A549 (cell line): ENCODE data around the gene MMP15. TPM values are rescaled to one million over a fixed set of nuclear protein-coding genes. Genes with fewer than 3 reads are reported as not detected.
"Not testable (repeated sequence)": the region's sequence is repeated elsewhere in the genome, so short reads cannot be mapped to it uniquely, and the experiment has no call there.

Experiments
- ATAC-seq, 2 experiments: fragments of 200-7000 bp in 1 of 2; fragments of >200 bp in 1 of 2; cut with Nextera tagmentation in 1 of 2; cut with Tn5 transposase in 1 of 2; 3 replicates each; pipeline versions ENCODE4 v1.8.0 to v1.9.1; 2018 to 2020; ENCODE audit warnings: mild to moderate bottlenecking in 1 of 2, moderate library complexity in 1 of 2
- CTCF ChIA-PET: fragments of 300-600 bp; sonication (Branson Sonifier 250); formaldehyde crosslinking; extraction: SDS; loops from one replicate; lab custom pipeline; 2021; ENCODE audit warnings: antibody characterized with exemption, inconsistent platforms; lab: Yijun Ruan, JAX
- POLR2A ChIA-PET: fragments of 350-600 bp; formaldehyde crosslinking; extraction: SDS; loops from one replicate; lab custom pipeline; 2021; ENCODE audit warnings: antibody characterized with exemption, inconsistent platforms; lab: Yijun Ruan, JAX
- DNase-seq, 2 experiments: peaks; one replicate each; pipeline versions ENCODE4 v3.0.0 to v3.0.0-alpha.2; 2011 to 2016; ENCODE audit warnings: low read depth in 1 of 2, low spot score in 1 of 2
- FAIRE-seq: peaks from 2 replicates; lab custom pipeline; 2011; peaks lifted over from hg19 to GRCh38; lab: Jason Lieb, UNC
- H3K27ac ChIP-seq, 2 experiments: fragments of >200 bp; sonication (Bioruptor Twin); formaldehyde crosslinking; 3 replicates each; pipeline ENCODE4 v1.5.1; 2016 to 2017
- H3K4me1 ChIP-seq: fragments of >200 bp; sonication (Bioruptor Twin); formaldehyde crosslinking; 3 replicates; pipeline ENCODE4 v1.6.1; 2016
- H3K4me2 ChIP-seq: fragments of >200 bp; sonication (Bioruptor Twin); formaldehyde crosslinking; 3 replicates; pipeline ENCODE4 v1.6.1; 2016
- H3K4me3 ChIP-seq: fragments of >200 bp; sonication (Bioruptor Twin); formaldehyde crosslinking; 3 replicates; pipeline ENCODE4 v1.5.1; 2016
- H3K9me3 ChIP-seq: fragments of >200 bp; sonication (Bioruptor Twin); formaldehyde crosslinking; 3 replicates; pipeline ENCODE4 v1.6.1; 2016
- CBX8 ChIP-seq: fragments of 200-600 bp; sonication (generic); IDR thresholded peaks from 2 replicates; pipeline ENCODE4 v1.6.1; 2016
- FOSB ChIP-seq: fragments of 250-450 bp; sonication (Bioruptor Pico); IDR thresholded peaks from 2 replicates; pipeline ENCODE4 v1.5.0; 2020; ENCODE audit warnings: mild to moderate bottlenecking, moderate library complexity
- GATA3 ChIP-seq: IDR thresholded peaks from 2 replicates; pipeline ENCODE4 v1.6.1; 2012; ENCODE audit warnings: borderline replicate concordance
- HDAC2 ChIP-seq: fragments of 200-600 bp; sonication (generic); IDR thresholded peaks from 2 replicates; pipeline ENCODE4 v1.6.1; 2016
- JUN ChIP-seq, 2 experiments: fragments of >200 bp; sonication (Bioruptor Twin); formaldehyde crosslinking; IDR thresholded peaks; 2 replicates in 1 of 2; 3 replicates in 1 of 2; pipeline ENCODE4 v1.6.1; 2016 to 2017
- JUNB ChIP-seq: fragments of >200 bp; sonication (Bioruptor Twin); formaldehyde crosslinking; IDR thresholded peaks from 2 replicates; pipeline ENCODE4 v1.6.1; 2016
- KDM1A ChIP-seq: fragments of 200-600 bp; sonication (generic); IDR thresholded peaks from 2 replicates; pipeline ENCODE4 v1.6.1; 2016; ENCODE audit warnings: low read depth, mild to moderate bottlenecking
- MAFK ChIP-seq: fragments of 450-650 bp; IDR thresholded peaks from 2 replicates; pipeline ENCODE4 v1.6.1; 2014; ENCODE audit not compliant: partially characterized antibody
- MAZ ChIP-seq: fragments of 150-350 bp; IDR thresholded peaks from 2 replicates; pipeline ENCODE4 v1.6.1; 2014; ENCODE audit warnings: antibody characterized with exemption, low read depth, low read length, borderline replicate concordance
- MYC ChIP-seq: IDR thresholded peaks from 2 replicates; pipeline ENCODE4 v1.6.1; 2012; ENCODE audit warnings: mild to moderate bottlenecking, inconsistent platforms, low read length, improper control_type of control experiment, borderline replicate concordance
- NFE2L2 ChIP-seq: fragments of 150-350 bp; conservative IDR thresholded peaks from 2 replicates; pipeline ENCODE4 v1.6.1; 2014; ENCODE audit warnings: low read length
- PHF8 ChIP-seq: fragments of 200-600 bp; sonication (generic); IDR thresholded peaks from 2 replicates; pipeline ENCODE4 v1.6.1; 2016; ENCODE audit warnings: low read depth, mild to moderate bottlenecking, antibody characterized with exemption, moderate library complexity, borderline replicate concordance
- POLR2AphosphoS2 ChIP-seq: conservative IDR thresholded peaks from 2 replicates; pipeline ENCODE4 v1.6.1; 2012; ENCODE audit warnings: low read length, improper control_type of control experiment, inconsistent platforms
- RAD21 ChIP-seq, 2 experiments: fragments of >200 bp in 1 of 2; sonication (Bioruptor Twin) in 1 of 2; formaldehyde crosslinking in 1 of 2; IDR thresholded peaks in 1 of 2; conservative IDR thresholded peaks in 1 of 2; 2 replicates in 1 of 2; 3 replicates in 1 of 2; pipeline ENCODE4 v1.6.1; 2012 to 2018; ENCODE audit warnings: inconsistent platforms in 1 of 2
- RCOR1 ChIP-seq: fragments of 150-350 bp; IDR thresholded peaks from 2 replicates; pipeline ENCODE4 v1.6.1; 2014; ENCODE audit warnings: antibody characterized with exemption, low read length, low read depth
- SMC3 ChIP-seq: fragments of >200 bp; sonication (Bioruptor Twin); formaldehyde crosslinking; IDR thresholded peaks from 3 replicates; pipeline ENCODE4 v1.6.1; 2018; ENCODE audit warnings: inconsistent platforms
- TP53 ChIP-seq: fragments of 250-450 bp; sonication (Bioruptor Pico); IDR thresholded peaks from 2 replicates; pipeline ENCODE4 v1.5.0; 2021; ENCODE audit warnings: mild to moderate bottlenecking, moderate library complexity
- WGBS: methylation state at CpG from one replicate; pipeline ENCODE4 v1.1.6; 2017; ENCODE audit errors: missing lambda C conversion rate; 5-methylcytosine and 5-hydroxymethylcytosine counted together
- polyA plus RNA-seq, 4 experiments: library from polyadenylated mRNA; depleted of rRNA in 3 of 4; stranded (reverse); fragments of >200 nt; fragmentation: RNase III in 1 of 4; extraction: RNeasy Plus Mini Kit Qiagen cat#74134 plus additional on column Dnase treatment in 1 of 4; gene quantifications; 2 replicates in 3 of 4; 3 replicates in 1 of 4; pipeline ENCODE4 v1.2.3, GENCODE V29; 2011 to 2017
- TF ChIP-seq, protein P1 (sequence below): fragments of >200 bp; sonication (Bioruptor Twin); formaldehyde crosslinking; IDR thresholded peaks from 3 replicates; pipeline ENCODE4 v1.5.1; 2016
- TF ChIP-seq, protein P2 (sequence below): IDR thresholded peaks from 2 replicates; pipeline ENCODE4 v1.6.1; 2012
- TF ChIP-seq, protein P3 (sequence below): fragments of 250-450 bp; sonication (Bioruptor Pico); IDR thresholded peaks from 2 replicates; pipeline ENCODE4 v1.5.0; 2021; ENCODE audit warnings: mild to moderate bottlenecking, moderate library complexity, borderline replicate concordance
- TF ChIP-seq, protein P4 (sequence below): fragments of >200 bp; sonication (Bioruptor Twin); formaldehyde crosslinking; IDR thresholded peaks from 2 replicates; pipeline ENCODE4 v1.6.1; 2016
- TF ChIP-seq, protein P5 (sequence below): fragments of 150-350 bp; IDR thresholded peaks from 2 replicates; pipeline ENCODE4 v1.6.1; 2014; ENCODE audit warnings: low read depth, mild to moderate bottlenecking, low read length

MMP15 gene
- polyA plus RNA-seq, 2 of the 4 experiments (the other 2 are of a cell fraction) = 4.3 to 11.2 TPM

DNA sequence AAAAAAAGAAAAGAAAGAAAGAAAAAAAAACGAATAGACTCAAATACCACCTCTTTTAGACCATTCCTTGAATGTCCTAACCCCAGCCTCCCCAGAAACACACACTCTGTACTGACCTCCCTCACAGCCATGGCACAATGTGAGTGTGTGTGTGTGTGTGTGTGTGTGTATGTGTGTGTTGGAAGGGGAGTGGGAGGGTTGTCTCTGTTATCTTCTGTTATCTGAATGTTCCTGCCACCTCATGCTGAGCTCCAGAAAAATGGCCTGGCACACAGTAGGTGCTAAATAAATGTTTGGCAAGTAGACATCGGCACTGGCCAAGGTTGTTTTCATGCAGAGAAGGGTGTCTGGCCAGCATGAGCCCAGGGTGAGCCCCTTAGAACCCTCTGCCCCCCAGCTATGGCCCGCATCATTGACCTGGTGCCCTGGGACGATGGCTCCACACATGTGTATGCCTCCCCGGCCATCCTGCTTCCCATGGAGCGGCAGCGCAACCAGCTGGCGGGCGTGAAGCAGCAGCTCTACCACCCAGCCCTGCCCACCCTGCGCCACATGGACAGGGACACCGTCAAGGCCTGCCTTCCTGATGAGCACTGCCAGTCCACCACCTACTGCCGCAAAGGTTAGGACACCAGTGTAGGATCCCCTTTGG is 48.0 kb upstream of the MMP15 start:
- H3K27ac ChIP-seq = peak overlapping the region in 1 of 2 experiments; percentile 50; a peak in 2 of 6 replicates
- CTCF ChIA-PET = interaction anchor here (0.7 to 5.8 kb wide), 6 partner anchors 22 to 218 kb away, joined by 3 to 31 read pairs (median 4); no protein-coding TSS in a partner anchor
- FAIRE-seq = no peak
- no peak overlapping the region for H3K4me2 ChIP-seq
- H3K4me1 ChIP-seq = 0 out of 3 replicates have a peak, but pooled peaks cover 3% of the 10 kb centered on the region
- peak; percentile 79 to 92 for ATAC-seq
- no peaks in the 10 kb centered on the region for H3K9me3 ChIP-seq
- H3K4me3 ChIP-seq = no peak overlapping the region
- peak in 1 of 2 experiments; percentile 61 for DNase-seq
- POLR2A ChIA-PET = no interaction called here
- WGBS = 44% methylated on average over 3 of the region's 12 CpGs
- TF ChIP-seq SMC3 (0 out of 3 replicates have a peak, but pooled peaks have one; percentile 11), RAD21 (conservative IDR thresholded peaks at IDR 0.05 in 1 of 2, IDR thresholded peaks at IDR 0.05 in 1 of 2) (peak; percentile 49 to 77), MYC (no peak), HDAC2 (no peak)
- TF ChIP-seq, protein P1, sequence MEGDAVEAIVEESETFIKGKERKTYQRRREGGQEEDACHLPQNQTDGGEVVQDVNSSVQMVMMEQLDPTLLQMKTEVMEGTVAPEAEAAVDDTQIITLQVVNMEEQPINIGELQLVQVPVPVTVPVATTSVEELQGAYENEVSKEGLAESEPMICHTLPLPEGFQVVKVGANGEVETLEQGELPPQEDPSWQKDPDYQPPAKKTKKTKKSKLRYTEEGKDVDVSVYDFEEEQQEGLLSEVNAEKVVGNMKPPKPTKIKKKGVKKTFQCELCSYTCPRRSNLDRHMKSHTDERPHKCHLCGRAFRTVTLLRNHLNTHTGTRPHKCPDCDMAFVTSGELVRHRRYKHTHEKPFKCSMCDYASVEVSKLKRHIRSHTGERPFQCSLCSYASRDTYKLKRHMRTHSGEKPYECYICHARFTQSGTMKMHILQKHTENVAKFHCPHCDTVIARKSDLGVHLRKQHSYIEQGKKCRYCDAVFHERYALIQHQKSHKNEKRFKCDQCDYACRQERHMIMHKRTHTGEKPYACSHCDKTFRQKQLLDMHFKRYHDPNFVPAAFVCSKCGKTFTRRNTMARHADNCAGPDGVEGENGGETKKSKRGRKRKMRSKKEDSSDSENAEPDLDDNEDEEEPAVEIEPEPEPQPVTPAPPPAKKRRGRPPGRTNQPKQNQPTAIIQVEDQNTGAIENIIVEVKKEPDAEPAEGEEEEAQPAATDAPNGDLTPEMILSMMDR = peak; percentile 17; the same call in 1 of the 3 replicates
- TF ChIP-seq, protein P2, sequence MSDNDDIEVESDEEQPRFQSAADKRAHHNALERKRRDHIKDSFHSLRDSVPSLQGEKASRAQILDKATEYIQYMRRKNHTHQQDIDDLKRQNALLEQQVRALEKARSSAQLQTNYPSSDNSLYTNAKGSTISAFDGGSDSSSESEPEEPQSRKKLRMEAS = peak; percentile 51; the same call in 1 of the 2 replicates

DNA sequence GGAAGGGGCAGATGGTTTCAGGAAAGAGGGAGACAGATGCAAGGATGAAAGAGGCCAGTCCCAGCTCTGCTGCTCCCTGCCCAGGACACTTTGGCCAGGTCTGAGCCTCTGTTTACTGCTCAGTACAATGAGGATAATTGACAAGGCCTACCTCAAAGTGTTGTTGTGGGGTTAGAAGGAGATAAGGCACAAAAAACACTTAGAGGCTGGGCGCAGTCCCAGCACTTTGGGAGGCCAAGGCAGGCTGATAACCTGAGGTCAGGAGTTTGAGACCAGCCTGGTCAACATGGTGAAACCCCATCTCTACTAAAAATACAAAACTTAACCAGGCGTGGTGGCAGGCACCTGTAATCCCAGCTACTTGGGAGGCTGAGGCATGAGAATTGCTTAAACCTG is 47.5 kb upstream of the MMP15 start:
- ATAC-seq, H3K4me2 ChIP-seq, H3K4me1 ChIP-seq, H3K9me3 ChIP-seq, DNase-seq, H3K4me3 ChIP-seq, FAIRE-seq, POLR2A ChIA-PET: not testable (repeated sequence)
- 85% methylated on average over 2 of the region's 2 CpGs for WGBS
- CTCF ChIA-PET = interaction anchor here (1.1 to 5.8 kb wide), 7 partner anchors 7 to 79 kb away, joined by 3 to 31 read pairs (median 5); partner anchors contain the start of gene CNGB1
- peak overlapping the region in 1 of 2 experiments; percentile 50; a peak in 2 of 6 replicates for H3K27ac ChIP-seq

DNA sequence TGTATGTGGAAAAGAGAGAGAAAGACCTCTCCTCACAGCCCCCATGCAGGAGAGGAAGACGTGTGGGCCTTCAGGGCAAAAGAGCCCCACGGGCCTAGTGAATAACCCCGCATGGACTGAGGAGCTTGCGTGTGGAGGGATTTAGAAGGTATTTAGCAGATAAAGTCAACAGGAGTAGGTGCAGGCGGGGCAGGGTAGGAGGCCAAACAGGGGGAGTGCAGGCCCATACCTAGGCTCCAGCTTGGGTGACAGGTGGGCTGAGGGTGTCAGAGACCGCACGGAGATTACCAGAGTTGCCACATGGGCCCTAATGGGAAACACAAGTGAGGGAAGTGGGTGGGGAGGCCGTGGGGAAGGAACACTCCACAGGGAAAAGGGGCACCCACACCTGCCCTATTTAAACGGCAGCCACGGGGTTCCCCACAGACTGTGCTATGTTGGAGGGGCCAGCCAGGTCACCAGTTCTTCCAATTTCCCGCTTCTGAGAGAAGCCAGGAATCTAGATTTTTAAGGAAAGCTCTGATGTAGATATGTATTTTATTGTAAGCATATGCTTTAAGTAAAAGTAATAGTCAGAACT is 46.5 kb upstream of the MMP15 start:
- CTCF ChIA-PET = interaction anchor here (1.4 to 5.8 kb wide), 4 partner anchors 8 to 80 kb away, joined by 3 to 31 read pairs (median 9); partner anchors contain the start of genes CNGB1, USB1 and ZNF319
- H3K9me3 ChIP-seq = no peaks in the 10 kb centered on the region

More for the DNA sequence above, 46.5 kb upstream of the MMP15 start:
- Histone ChIP-seq H3K4me3 (no peak overlapping the region), H3K4me2 (no peak overlapping the region), H3K27ac (no peak overlapping the region), H3K4me1 (peaks cover 5% of the 10 kb centered on the region)
- POLR2A ChIA-PET = no interaction called here
- 84% methylated on average over 11 of the region's 11 CpGs for WGBS
- TF ChIP-seq, protein P3, sequence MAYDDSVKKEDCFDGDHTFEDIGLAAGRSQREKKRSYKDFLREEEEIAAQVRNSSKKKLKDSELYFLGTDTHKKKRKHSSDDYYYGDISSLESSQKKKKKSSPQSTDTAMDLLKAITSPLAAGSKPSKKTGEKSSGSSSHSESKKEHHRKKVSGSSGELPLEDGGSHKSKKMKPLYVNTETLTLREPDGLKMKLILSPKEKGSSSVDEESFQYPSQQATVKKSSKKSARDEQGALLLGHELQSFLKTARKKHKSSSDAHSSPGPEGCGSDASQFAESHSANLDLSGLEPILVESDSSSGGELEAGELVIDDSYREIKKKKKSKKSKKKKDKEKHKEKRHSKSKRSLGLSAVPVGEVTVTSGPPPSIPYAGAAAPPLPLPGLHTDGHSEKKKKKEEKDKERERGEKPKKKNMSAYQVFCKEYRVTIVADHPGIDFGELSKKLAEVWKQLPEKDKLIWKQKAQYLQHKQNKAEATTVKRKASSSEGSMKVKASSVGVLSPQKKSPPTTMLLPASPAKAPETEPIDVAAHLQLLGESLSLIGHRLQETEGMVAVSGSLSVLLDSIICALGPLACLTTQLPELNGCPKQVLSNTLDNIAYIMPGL (CRISPR knock-in tag) = no peak
- TF ChIP-seq MYC (no peak), RCOR1 (no peak), TP53 (CRISPR knock-in tag) (no peak), POLR2AphosphoS2 (no peak), NFE2L2 (no peak), JUNB (no peak), MAFK (no peak), KDM1A (no peak), GATA3 (no peak), PHF8 (no peak), FOSB (CRISPR knock-in tag) (no peak), CBX8 (no peak), RAD21 (conservative IDR thresholded peaks at IDR 0.05 in 1 of 2, IDR thresholded peaks at IDR 0.05 in 1 of 2) (no peak), MAZ (no peak), JUN (IDR thresholded peaks at IDR 0.05) (no peak)
- TF ChIP-seq, protein P4, sequence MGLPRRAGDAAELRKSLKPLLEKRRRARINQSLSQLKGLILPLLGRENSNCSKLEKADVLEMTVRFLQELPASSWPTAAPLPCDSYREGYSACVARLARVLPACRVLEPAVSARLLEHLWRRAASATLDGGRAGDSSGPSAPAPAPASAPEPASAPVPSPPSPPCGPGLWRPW = no peak
- TF ChIP-seq, protein P5, sequence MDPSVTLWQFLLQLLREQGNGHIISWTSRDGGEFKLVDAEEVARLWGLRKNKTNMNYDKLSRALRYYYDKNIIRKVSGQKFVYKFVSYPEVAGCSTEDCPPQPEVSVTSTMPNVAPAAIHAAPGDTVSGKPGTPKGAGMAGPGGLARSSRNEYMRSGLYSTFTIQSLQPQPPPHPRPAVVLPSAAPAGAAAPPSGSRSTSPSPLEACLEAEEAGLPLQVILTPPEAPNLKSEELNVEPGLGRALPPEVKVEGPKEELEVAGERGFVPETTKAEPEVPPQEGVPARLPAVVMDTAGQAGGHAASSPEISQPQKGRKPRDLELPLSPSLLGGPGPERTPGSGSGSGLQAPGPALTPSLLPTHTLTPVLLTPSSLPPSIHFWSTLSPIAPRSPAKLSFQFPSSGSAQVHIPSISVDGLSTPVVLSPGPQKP = no peak
- DNase-seq = no peak
- no peak for ATAC-seq
- FAIRE-seq = no peak
